Activated CD8-positive, alpha-beta memory T cell treated with anti-CD3 and anti-CD28 coated beads for 24 hours (primary cell): ENCODE measurements around the gene FAM83F.
"Not testable (repeated sequence)": the region's sequence is repeated elsewhere in the genome, so short reads cannot be mapped to it uniquely, and the experiment has no call there.

Experiments
- DNase-seq: peaks from one replicate; pipeline ENCODE4 v3.0.0-alpha.2; 2020

The FAM83F gene

GRCh38 chr22:39966470-39966869 lies 28.3 kb upstream of the FAM83F start:
- no peak for DNase-seq

- no peak for DNase-seq
Measured at GRCh38 chr22:39967103-39967829, 27.5 kb upstream of the FAM83F start.

GRCh38 chr22:39967996-39968972 lies 26.5 kb upstream of the FAM83F start:
- DNase-seq = no peak

GRCh38 chr22:39970742-39971141 lies 24.0 kb upstream of the FAM83F start:
- DNase-seq = no peak

- DNase-seq = no peak
Measured at GRCh38 chr22:39972641-39973040, 22.1 kb upstream of the FAM83F start.

GRCh38 chr22:39973656-39974055 lies 21.1 kb upstream of the FAM83F start:
- DNase-seq = no peak

GRCh38 chr22:39974065-39974464 lies 20.7 kb upstream of the FAM83F start:
- no peak for DNase-seq

GRCh38 chr22:39979048-39979447 lies 15.7 kb upstream of the FAM83F start:
- no peak for DNase-seq

GRCh38 chr22:39979458-39979857 lies 15.3 kb upstream of the FAM83F start:
- no peak for DNase-seq

- no peak for DNase-seq
Measured at GRCh38 chr22:39980596-39980995, 14.2 kb upstream of the FAM83F start.

- DNase-seq = no peak
Measured at GRCh38 chr22:39983346-39983745, 11.4 kb upstream of the FAM83F start.

GRCh38 chr22:39984006-39984405 lies 10.7 kb upstream of the FAM83F start:
- DNase-seq = no peak

GRCh38 chr22:39984746-39985145 lies 10.0 kb upstream of the FAM83F start:
- no peak for DNase-seq

GRCh38 chr22:39985383-39986035 lies 9.2 kb upstream of the FAM83F start:
- no peak for DNase-seq

- DNase-seq = no peak
Measured at GRCh38 chr22:39988386-39989114, 6.2 kb upstream of the FAM83F start.

GRCh38 chr22:39989633-39990032 lies 5.1 kb upstream of the FAM83F start:
- DNase-seq = no peak

GRCh38 chr22:39990686-39991085 lies 4.1 kb upstream of the FAM83F start:
- no peak for DNase-seq

GRCh38 chr22:39991159-39991860 lies 3.4 kb upstream of the FAM83F start:
- DNase-seq = no peak

- DNase-seq = no peak
Measured at GRCh38 chr22:39992088-39992826, 2.5 kb upstream of the FAM83F start.

- DNase-seq = not testable (repeated sequence)
Measured at GRCh38 chr22:39992894-39993293, 1.9 kb upstream of the FAM83F start.

- peak; percentile 78 for DNase-seq
Measured at GRCh38 chr22:39994041-39994565, 651 bp upstream of the FAM83F start.
